GM19193 (cell line): Measurements from ENCODE around the gene PIGZ.

Experiments
- POLR2A ChIP-seq: IDR thresholded peaks from 4 replicates; pipeline ENCODE4 v1.6.1; 2011; ENCODE audit not compliant: insufficient read depth, insufficient read length; ENCODE audit errors: extremely low read depth

PIGZ gene

GRCh38 chr3:196975349-196975748 is 6.7 kb upstream of the PIGZ start:
- no peak for TF ChIP-seq POLR2A

GRCh38 chr3:196974661-196975060 is 6.0 kb upstream of the PIGZ start:
- TF ChIP-seq POLR2A: no peak

- TF ChIP-seq POLR2A: no peak
Observed at GRCh38 chr3:196971094-196971698, 2.6 kb upstream of the PIGZ start.

DNA sequence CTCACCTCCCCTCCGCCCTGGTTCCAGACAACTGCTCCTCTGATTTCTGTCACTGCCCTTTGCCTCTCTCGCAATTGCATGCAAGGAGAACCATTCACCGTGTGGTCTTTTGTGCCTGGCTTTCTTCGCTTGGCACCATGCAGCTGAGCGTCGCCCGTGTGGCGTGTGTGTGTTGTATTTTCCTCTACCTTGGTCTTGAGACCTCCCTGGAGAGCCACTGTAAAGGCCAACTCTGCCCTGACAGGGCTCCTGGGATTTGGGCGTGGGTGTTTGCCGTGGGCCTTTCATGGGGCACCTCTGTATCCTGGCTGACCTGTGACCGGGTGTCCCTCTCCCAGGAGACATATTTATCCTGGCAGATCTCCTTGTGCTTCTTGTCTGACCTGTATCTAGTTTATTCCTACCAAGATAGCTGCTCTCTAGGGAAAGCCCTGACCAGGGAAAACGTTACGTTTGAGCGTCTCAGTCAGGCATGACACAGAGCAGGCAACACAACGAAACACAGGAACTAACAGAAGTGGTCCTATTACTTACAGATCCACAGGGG is 2.0 kb upstream of the PIGZ start:
- no peak for TF ChIP-seq POLR2A

DNA sequence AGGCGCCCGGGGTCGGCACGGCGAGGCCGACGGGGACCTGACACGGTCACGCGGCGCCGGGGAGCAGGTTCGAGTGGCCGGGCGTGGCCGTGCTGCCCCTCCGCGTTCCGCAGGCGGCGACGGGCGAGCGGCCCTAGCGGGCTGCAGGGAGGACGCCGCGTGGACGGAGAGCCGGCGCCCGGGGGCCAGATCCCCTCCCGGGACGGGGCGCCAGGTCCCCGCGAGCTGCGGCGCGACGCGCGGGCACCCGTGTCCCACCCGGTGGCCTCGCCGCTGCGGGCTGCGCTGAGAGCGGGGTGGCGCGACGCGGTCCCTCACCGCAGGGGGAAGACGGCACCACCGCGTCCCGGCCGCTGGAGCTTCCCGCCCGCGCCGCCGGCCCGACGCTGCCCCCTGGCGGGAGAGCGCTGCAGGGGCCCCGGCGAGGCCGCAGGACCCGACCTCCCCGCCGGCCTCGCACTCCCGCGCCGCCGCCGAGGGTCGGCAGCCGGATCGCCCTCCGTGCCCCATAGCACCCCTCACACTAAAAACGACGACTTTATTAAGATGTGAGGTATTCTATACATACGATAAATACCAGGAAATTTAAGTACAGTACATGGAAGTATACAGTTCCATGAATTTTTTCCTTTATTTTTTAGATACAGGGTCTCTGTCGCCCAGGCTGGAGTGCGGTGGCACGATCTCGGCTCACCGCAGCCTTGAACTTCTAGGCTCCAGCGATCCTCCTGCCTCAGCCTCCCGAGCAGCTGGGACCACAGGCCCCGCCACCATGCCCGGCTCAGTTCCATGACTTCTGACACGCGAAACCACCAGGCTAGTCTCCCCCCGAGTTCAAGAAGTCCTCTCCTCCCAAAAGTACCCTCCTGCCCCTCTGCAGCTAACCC is 1.3 kb upstream of the PIGZ start:
- TF ChIP-seq POLR2A: no peak

GRCh38 chr3:196969134-196969659 is 564 bp upstream of the PIGZ start:
- TF ChIP-seq POLR2A: peak; percentile 3

DNA sequence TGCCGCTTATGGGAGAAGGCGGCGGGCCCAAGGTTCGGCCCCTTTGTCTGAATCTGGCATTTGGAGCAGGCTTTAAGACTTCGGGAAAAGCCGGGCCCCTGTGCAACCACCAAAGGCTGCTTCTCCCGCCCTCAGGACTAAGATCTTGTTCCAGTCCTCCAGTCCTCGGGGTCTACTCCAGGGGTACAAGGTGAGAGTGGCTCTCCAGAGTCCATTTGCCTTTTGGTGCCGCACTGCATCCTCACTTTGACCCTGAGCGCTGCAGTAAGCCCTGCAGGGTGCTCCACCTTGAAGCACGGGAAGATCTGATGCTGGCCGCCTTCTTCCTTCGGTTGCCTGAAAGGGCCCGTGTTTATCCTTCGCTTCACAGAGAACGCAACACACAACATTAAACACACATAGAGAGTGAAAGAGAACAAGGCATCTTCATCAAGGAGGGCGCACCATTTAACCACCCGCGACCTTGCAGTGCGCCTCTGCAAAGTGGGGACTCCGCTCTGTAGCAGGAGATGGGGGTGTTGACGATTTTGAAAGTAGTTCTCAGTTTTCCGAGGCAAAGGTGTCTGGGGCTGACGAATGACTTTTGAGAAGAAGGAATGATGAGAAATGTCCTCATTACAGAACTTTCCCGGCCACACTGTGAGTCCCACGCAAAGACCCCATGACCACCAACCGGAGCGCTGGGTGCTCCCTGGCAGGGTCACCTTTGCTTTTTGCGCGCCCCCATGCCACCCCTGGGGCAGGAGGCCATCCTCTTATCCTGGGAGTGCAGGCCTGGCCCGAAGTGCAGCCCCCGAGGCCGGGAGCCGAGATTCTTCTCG is 1.0 kb downstream of the PIGZ start:
- TF ChIP-seq POLR2A: no peak

- TF ChIP-seq POLR2A: no peak
Observed at GRCh38 chr3:196966526-196967401, 1.9 kb downstream of the PIGZ start.

- TF ChIP-seq POLR2A: no peak
Observed at GRCh38 chr3:196965804-196966173, 2.8 kb downstream of the PIGZ start.

GRCh38 chr3:196965112-196965803 is 3.4 kb downstream of the PIGZ start:
- no peak for TF ChIP-seq POLR2A

DNA sequence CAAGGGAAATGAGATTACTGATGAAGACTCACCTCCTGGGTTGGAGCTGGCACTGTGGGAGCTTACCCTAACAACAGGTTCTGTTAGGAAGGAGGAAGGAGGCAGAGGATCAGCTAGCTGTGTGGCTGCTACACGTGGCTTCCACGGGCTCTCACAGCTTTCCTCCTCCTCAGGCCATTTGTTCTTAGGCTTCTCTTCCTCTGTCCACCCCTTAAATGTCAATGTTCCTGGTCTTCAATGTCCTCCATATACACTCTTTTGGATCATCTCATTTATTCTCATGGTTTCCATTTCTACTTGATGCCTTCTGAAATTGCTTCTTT is 5.0 kb downstream of the PIGZ start:
- no peak for TF ChIP-seq POLR2A

DNA sequence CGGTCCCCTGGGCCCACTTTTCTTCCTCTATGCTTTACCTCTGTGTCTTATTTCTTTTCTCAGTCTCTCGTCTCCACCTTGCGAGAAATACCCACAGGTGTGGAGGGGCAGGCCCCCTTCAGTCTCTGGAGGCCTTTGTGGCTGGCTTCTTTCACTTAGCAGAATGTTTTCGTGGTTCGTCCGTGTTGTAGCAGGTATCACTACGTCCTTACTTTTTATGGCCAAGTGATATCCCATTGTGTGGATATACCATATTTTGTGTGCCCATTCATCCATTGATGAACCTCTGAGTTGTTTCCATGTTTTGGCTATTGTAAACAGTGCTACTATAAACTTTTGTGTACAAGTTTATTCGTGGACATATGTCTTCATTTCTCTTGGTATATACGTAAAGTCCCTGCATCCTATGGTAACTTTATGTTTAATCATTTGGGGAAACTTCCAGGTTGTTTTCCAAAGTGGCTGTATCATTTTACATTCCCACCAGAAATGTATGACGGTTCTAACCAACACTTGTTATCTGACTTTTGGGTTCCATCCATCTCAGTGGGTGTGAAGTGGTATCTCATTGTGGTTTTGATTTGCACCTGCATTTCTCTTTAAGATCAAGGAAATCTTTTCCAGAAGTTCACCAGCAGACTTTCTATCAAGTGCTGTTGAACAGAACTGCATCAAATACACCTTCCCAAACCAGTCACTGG is 5.6 kb downstream of the PIGZ start:
- TF ChIP-seq POLR2A: no peak
